SK-N-SH (cell line): Measurements from ENCODE around the gene TBC1D9B. TPM values are rescaled to one million over a fixed set of nuclear protein-coding genes. Genes with fewer than 3 reads are reported as not detected.

Source experiments
- CTCF ChIA-PET: fragments of 300-600, 350-600 bp; formaldehyde crosslinking; extraction: SDS; loops from one replicate; lab custom pipeline; 2021; lab: Yijun Ruan, JAX
- POLR2A ChIA-PET: fragments of 350-600 bp; sonication (Branson Sonifier 250); formaldehyde crosslinking; extraction: SDS; loops from one replicate; lab custom pipeline; 2020; ENCODE audit warnings: antibody characterized with exemption, inconsistent platforms; lab: Yijun Ruan, JAX
- DNase-seq: peaks from one replicate; pipeline ENCODE4 v3.0.0; 2012
- H2AFZ ChIP-seq: fragments of 200-600 bp; sonication (generic); 2 replicates; pipeline ENCODE4 v1.8.1; 2016; ENCODE audit warnings: antibody characterized with exemption, mild to moderate bottlenecking, low read depth
- H3F3A ChIP-seq: fragments of 200-600 bp; sonication (generic); replicated peaks from 2 replicates; pipeline ENCODE3; 2016; ENCODE audit warnings: antibody characterized with exemption, mild to moderate bottlenecking; ENCODE audit not compliant: insufficient read depth
- H3K27ac ChIP-seq, 2 experiments: fragments of 200-500 bp in 1 of 2; fragments of 200-600 bp in 1 of 2; sonication (Bioruptor generic) in 1 of 2; sonication (generic), shearing (Covaris generic) in 1 of 2; 2 replicates each; pipeline versions ENCODE4 v1.5.1 to v1.6.1; 2014 to 2016; ENCODE audit warnings: low read depth in 2 of 2, inconsistent platforms in 1 of 2, low read length in 1 of 2, mild to moderate bottlenecking in 1 of 2, mixed read lengths in 1 of 2
- H3K27me3 ChIP-seq: fragments of 200-600 bp; sonication (generic), shearing (Covaris generic); 2 replicates; pipeline ENCODE4 v1.6.1; 2016; ENCODE audit warnings: mixed run types; ENCODE audit not compliant: insufficient read depth
- H3K36me3 ChIP-seq, 2 experiments: fragments of 200-500 bp in 1 of 2; fragments of 200-600 bp in 1 of 2; sonication (Bioruptor generic) in 1 of 2; sonication (generic) in 1 of 2; replicated peaks in 1 of 2; 2 replicates each; pipeline versions ENCODE3 to v1.5.1; 2014 to 2016; ENCODE audit warnings: low read length in 1 of 2, mild to moderate bottlenecking in 1 of 2; ENCODE audit not compliant: insufficient read depth in 2 of 2, control insufficient read depth in 1 of 2
- H3K4me1 ChIP-seq, 2 experiments: fragments of 200-500 bp in 1 of 2; fragments of 200-600 bp in 1 of 2; sonication (Bioruptor generic) in 1 of 2; sonication (generic), shearing (Covaris generic) in 1 of 2; 2 replicates each; pipeline versions ENCODE4 v1.5.1 to v1.6.1; 2014 to 2016; ENCODE audit warnings: low read depth in 1 of 2, low read length in 1 of 2, mixed run types in 1 of 2; ENCODE audit not compliant: insufficient read depth in 2 of 2, control insufficient read depth in 1 of 2
- H3K4me2 ChIP-seq: fragments of 200-600 bp; sonication (generic), shearing (Covaris generic); 2 replicates; pipeline ENCODE4 v1.6.1; 2017; ENCODE audit warnings: mixed run types
- H3K4me3 ChIP-seq, 2 experiments: fragments of 200-500 bp in 1 of 2; fragments of 200-600 bp in 1 of 2; sonication (Bioruptor generic) in 1 of 2; sonication (generic), shearing (Covaris generic) in 1 of 2; 2 replicates each; pipeline versions ENCODE4 v1.5.1 to v1.8.1; 2014 to 2016; ENCODE audit warnings: low read depth in 2 of 2, inconsistent platforms in 1 of 2, low read length in 1 of 2, mild to moderate bottlenecking in 1 of 2, mixed read lengths in 1 of 2, moderate library complexity in 1 of 2
- H3K79me2 ChIP-seq: fragments of 200-600 bp; sonication (generic); 2 replicates; pipeline ENCODE4 v1.8.1; 2017; ENCODE audit warnings: mild to moderate bottlenecking; ENCODE audit not compliant: insufficient read depth
- H3K9ac ChIP-seq: fragments of 200-600 bp; sonication (generic); 2 replicates; pipeline ENCODE4 v1.6.1; 2017; ENCODE audit warnings: mixed run types
- H3K9me2 ChIP-seq: fragments of 200-600 bp; sonication (generic); 2 replicates; pipeline ENCODE4 v1.6.1; 2017; ENCODE audit warnings: mixed run types
- H3K9me3 ChIP-seq: fragments of 200-600 bp; sonication (generic); 2 replicates; pipeline ENCODE4 v1.6.1; 2017; ENCODE audit warnings: mixed run types, mild to moderate bottlenecking, moderate library complexity
- H4K20me1 ChIP-seq: fragments of 200-600 bp; sonication (generic); 2 replicates; pipeline ENCODE4 v1.6.1; 2017; ENCODE audit warnings: mild to moderate bottlenecking, mixed run types; ENCODE audit not compliant: insufficient read depth
- CTCF ChIP-seq: fragments of 200-600 bp; sonication (generic); IDR thresholded peaks from 2 replicates; pipeline ENCODE4 v1.6.1; 2017; ENCODE audit warnings: antibody characterized with exemption, mild to moderate bottlenecking, moderate library complexity
- EP300 ChIP-seq, 2 experiments: IDR thresholded peaks; 2 replicates each; pipeline versions ENCODE4 v1.4.0 to v1.6.1; 2012; ENCODE audit warnings: borderline replicate concordance in 1 of 2, low read depth in 1 of 2, low read length in 1 of 2
- FOXJ3 ChIP-seq: sonication (generic); formaldehyde crosslinking; IDR thresholded peaks from 2 replicates; pipeline ENCODE4 v1.5.1; 2020; ENCODE audit warnings: mild to moderate bottlenecking, missing genetic modification reagents
- GABPA ChIP-seq: IDR thresholded peaks from 2 replicates; pipeline ENCODE4 v1.4.0; 2012; ENCODE audit warnings: low read depth, mild to moderate bottlenecking
- MAX ChIP-seq: IDR thresholded peaks from 2 replicates; pipeline ENCODE4 v1.4.0; 2012; ENCODE audit warnings: low read depth
- NFIC ChIP-seq: IDR thresholded peaks from 2 replicates; pipeline ENCODE4 v1.4.0; 2012; ENCODE audit warnings: borderline replicate concordance
- POLR2AphosphoS5 ChIP-seq: IDR thresholded peaks from 2 replicates; pipeline ENCODE4 v1.6.1; 2012; ENCODE audit warnings: low read depth, low read length
- TAF1 ChIP-seq: IDR thresholded peaks from 2 replicates; pipeline ENCODE4 v1.6.1; 2012; ENCODE audit warnings: low read depth, mild to moderate bottlenecking, low read length, moderate library complexity, borderline replicate concordance
- TEAD4 ChIP-seq: IDR thresholded peaks from 2 replicates; pipeline ENCODE4 v1.4.0; 2012; ENCODE audit warnings: mild to moderate bottlenecking, borderline replicate concordance; ENCODE audit not compliant: insufficient read depth
- ZBTB33 ChIP-seq: IDR thresholded peaks from 2 replicates; pipeline ENCODE4 v1.4.0; 2012; ENCODE audit warnings: low read depth, borderline replicate concordance
- WGBS: methylation state at CpG from one replicate; pipeline ENCODE4 v1.1.6; 2017; ENCODE audit warnings: low lambda C conversion rate; 5-methylcytosine and 5-hydroxymethylcytosine counted together
- polyA plus RNA-seq, 3 experiments: library from polyadenylated mRNA; depleted of rRNA; stranded (reverse); fragments of >200 nt; gene quantifications; 2 replicates each; pipeline ENCODE4 v1.2.3, GENCODE V29; 2012

The TBC1D9B gene
- polyA plus RNA-seq, 1 of the 3 experiments (the other 2 are of a cell fraction) = 75.6 TPM

- Histone ChIP-seq H3F3A (no peaks in the 10 kb centered on the region), H4K20me1 (no peaks in the 10 kb centered on the region), H3K27me3 (no peaks in the 10 kb centered on the region), H3K9me2 (no peaks in the 10 kb centered on the region), H3K9ac (no peak overlapping the region), H3K79me2 (no peaks in the 10 kb centered on the region), H3K27ac (no peak overlapping the region; a peak in 1 of 4 replicates), H3K4me1 (no peaks in the 10 kb centered on the region), H2AFZ (no peak overlapping the region), H3K9me3 (no peaks in the 10 kb centered on the region), H3K4me3 (no peak overlapping the region), H3K4me2 (no peak overlapping the region), H3K36me3 (peaks cover 19 to 75% of the 10 kb centered on the region in 2 experiments)
- no peak for TF ChIP-seq POLR2AphosphoS5
- TF ChIP-seq NFIC = no peak
- no peak for TF ChIP-seq TAF1
- no peak for TF ChIP-seq MAX
- TF ChIP-seq GABPA = no peak
- no peak for TF ChIP-seq CTCF
- TF ChIP-seq FOXJ3 (CRISPR knock-in tag) = no peak
- TF ChIP-seq TEAD4 = no peak
- TF ChIP-seq EP300 (IDR thresholded peaks at IDR 0.05; ENCODE audit: borderline replicate concordance in 1 of 2, low read depth in 1 of 2, low read length in 1 of 2) = no peak
- ChIA-PET CTCF (interaction anchor here (2.0 kb wide), 1 partner anchor 10 kb away, joined by 5 read pairs; no protein-coding TSS in a partner anchor), POLR2A (no interaction called here)
- DNase-seq = no peak
- 98% methylated on average over 24 of the region's 28 CpGs for WGBS
Observed at GRCh38 chr5:179874536-179875292, 33.0 kb downstream of the TBC1D9B start.

- Histone ChIP-seq H3K9me2 (no peaks in the 10 kb centered on the region), H3K9ac (no peak overlapping the region), H3K79me2 (no peaks in the 10 kb centered on the region), H3K4me3 (no peak overlapping the region), H3K4me2 (no peak overlapping the region), H2AFZ (no peak overlapping the region), H3K27me3 (no peaks in the 10 kb centered on the region), H3F3A (no peaks in the 10 kb centered on the region), H3K36me3 (peaks cover 19 to 79% of the 10 kb centered on the region in 2 experiments), H3K4me1 (no peaks in the 10 kb centered on the region), H3K27ac (no peak overlapping the region), H4K20me1 (no peaks in the 10 kb centered on the region), H3K9me3 (no peaks in the 10 kb centered on the region)
- ChIA-PET CTCF (no interaction called here), POLR2A (no interaction called here)
- peak; percentile 32 for DNase-seq
- WGBS = 96% methylated on average over 3 of the region's 3 CpGs
- TF ChIP-seq ZBTB33 = no peak
Observed at GRCh38 chr5:179874136-179874535, 33.6 kb downstream of the TBC1D9B start.
